Eye (tissue), 1 donor: Measurements from ENCODE around the gene IL10RB.

Experiments
- DNase-seq: peaks from one replicate; pipeline ENCODE4 v3.0.0-alpha.2; 2015

IL10RB gene

DNA sequence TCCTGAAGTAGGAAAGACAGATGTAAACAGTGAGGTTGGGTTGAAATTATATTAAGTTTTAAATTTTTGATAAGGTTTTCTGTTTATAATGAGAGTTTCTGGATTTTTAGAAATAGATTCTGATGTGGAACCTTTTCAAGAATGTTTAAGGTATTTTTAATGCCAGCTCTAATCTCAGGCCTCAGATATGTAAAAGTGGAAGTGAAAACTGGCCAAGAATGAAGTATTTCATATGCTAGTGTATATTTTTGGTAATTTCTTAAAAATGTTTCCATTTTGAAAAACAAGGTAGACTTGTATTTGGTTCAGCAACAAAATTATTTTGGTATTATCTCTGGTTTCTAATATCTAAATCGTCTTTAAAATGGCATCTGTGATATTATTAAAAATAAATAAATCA lies 73.0 kb downstream of the IL10RB start:
- no peak for DNase-seq

DNA sequence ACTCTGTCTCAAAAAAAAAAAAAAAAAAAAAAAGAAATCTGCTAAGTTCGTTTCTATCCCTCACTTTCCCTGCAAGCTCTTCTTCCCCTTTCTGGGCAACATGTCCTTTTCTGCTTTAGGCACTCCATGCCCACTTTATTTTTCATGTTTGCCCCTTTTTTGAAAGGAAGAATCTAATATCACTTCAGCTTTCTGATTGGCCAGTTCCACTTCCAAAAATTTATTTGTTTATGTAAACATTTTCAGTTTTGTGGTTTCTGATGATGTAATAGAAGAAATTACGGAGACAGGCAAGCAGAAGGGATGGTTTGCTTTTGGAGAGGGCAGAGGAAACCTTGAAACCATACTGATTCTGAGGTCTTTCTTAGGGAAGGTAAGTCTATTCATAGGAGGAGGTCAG lies 73.8 kb downstream of the IL10RB start:
- DNase-seq = no peak

DNA sequence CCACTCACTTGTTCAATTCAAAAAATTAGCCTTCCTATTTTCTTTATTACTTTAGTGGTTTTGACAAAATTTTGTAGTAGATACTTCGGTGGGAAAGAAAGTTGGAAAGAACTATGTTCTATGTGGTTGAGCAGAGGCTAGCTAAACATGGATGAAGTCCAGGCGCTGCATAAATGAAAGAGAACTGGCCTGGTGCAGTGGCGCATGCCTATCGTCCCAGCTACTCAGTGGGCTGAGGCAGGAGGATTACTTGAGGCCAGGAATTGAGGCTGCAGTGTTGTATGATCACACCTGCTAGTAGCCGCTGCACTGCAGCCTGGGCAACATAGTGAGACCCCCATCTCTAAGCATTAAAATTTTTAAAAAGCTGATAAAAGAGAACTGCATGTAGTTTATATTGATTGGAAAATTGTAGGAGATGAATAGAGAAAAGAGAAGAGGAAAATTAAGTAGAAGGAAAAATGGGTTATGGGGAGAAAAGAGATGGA lies 79.6 kb downstream of the IL10RB start:
- DNase-seq = no peak
